ENCODE measurements around the gene PIK3C2B. TPM values are rescaled to one million over a fixed set of nuclear protein-coding genes. Genes with fewer than 3 reads are reported as not detected.

The PIK3C2B gene
- total RNA-seq, 4 donors from 2014 or later: 70.7 to 162 (median 94.5) TPM

- Histone ChIP-seq H3K9me3 (no peaks in the 10 kb centered on the region), H3K4me1 (peaks cover 53% of the 10 kb centered on the region), H3K4me3 (no peak overlapping the region), H3K36me3 (no peaks in the 10 kb centered on the region), H3K27ac (peak overlapping the region; percentile 23), H3K27me3 (no peaks in the 10 kb centered on the region)
- 81% methylated on average over 9 of the region's 9 CpGs for WGBS
- TF ChIP-seq POLR2A (IDR thresholded peaks at IDR 0.05) (no peak), CTCF (IDR thresholded peaks at IDR 0.05) (no peak), EP300 (IDR thresholded peaks at IDR 0.05) (no peak), POLR2AphosphoS5 (IDR thresholded peaks at IDR 0.05) (no peak)
- no peak for DNase-seq (ENCODE audit: low spot score in 2 of 2)
These were observed 18.8 kb downstream of the PIK3C2B start for GRCh38 chr1:204475656-204476432.

DNA sequence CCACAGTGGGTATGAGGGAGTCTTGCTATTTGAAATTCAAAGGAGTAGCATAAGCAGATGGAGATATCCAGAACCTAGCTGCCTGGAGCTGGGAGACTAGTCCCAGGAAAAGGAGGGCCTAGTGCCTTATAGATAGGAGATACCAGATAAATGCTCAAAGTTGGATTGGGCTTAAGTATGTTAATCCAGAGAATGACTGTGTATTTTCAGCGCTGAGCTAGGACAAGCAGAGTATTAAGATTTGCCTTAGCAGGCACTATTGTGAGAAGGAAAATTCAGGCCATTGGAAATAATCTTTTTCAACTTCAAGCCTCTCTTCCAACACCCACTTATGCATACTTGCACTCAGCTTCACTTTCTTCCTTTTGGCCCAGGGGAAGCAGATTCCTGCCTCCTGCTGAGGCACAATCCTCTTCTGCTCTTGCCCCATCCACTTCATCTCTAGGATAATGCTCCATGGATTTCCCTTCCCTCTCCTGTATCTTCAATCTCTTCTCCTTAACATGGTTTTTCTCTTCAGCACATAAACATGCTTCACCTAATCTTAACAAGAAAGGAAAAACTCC lies 21.1 kb downstream of the PIK3C2B start:
- TF ChIP-seq CTCF (IDR thresholded peaks at IDR 0.05) (no peak), POLR2A (IDR thresholded peaks at IDR 0.05) (no peak), EP300 (IDR thresholded peaks at IDR 0.05) (no peak), POLR2AphosphoS5 (IDR thresholded peaks at IDR 0.05) (no peak)
- H3K4me3 ChIP-seq: no peak overlapping the region
- H3K9me3 ChIP-seq: no peaks in the 10 kb centered on the region
- WGBS: 74% methylated on average over 1 of the region's 1 CpG
- H3K4me1 ChIP-seq: peaks cover 34% of the 10 kb centered on the region
- H3K27me3 ChIP-seq: no peaks in the 10 kb centered on the region
- no peak overlapping the region for H3K27ac ChIP-seq
- peaks cover 12% of the 10 kb centered on the region for H3K36me3 ChIP-seq
- no peak for DNase-seq (ENCODE audit: low spot score in 2 of 2)

GRCh38 chr1:204472660-204473059 lies 21.9 kb downstream of the PIK3C2B start:
- Histone ChIP-seq H3K27ac (no peak overlapping the region), H3K4me1 (peaks cover 30% of the 10 kb centered on the region), H3K36me3 (peaks cover 16% of the 10 kb centered on the region), H3K4me3 (no peak overlapping the region), H3K9me3 (no peaks in the 10 kb centered on the region), H3K27me3 (no peaks in the 10 kb centered on the region)
- DNase-seq (ENCODE audit: low spot score in 2 of 2): no peak
- TF ChIP-seq POLR2A (IDR thresholded peaks at IDR 0.05): no peak
- TF ChIP-seq POLR2AphosphoS5 (IDR thresholded peaks at IDR 0.05): no peak
- no peak for TF ChIP-seq CTCF (IDR thresholded peaks at IDR 0.05)
- TF ChIP-seq EP300 (IDR thresholded peaks at IDR 0.05): no peak
- 96% methylated on average over 2 of the region's 2 CpGs for WGBS

GRCh38 chr1:204471687-204472086 lies 22.9 kb downstream of the PIK3C2B start:
- H3K9me3 ChIP-seq: no peaks in the 10 kb centered on the region
- 93% methylated on average over 4 of the region's 4 CpGs for WGBS

More at GRCh38 chr1:204471687-204472086, 22.9 kb downstream of the PIK3C2B start:
- H3K4me1 ChIP-seq: peaks cover 28% of the 10 kb centered on the region
- H3K4me3 ChIP-seq: no peak overlapping the region
- no peak overlapping the region for H3K27ac ChIP-seq
- no peak for DNase-seq (ENCODE audit: low spot score in 2 of 2)
- peaks cover 23% of the 10 kb centered on the region for H3K36me3 ChIP-seq
- H3K27me3 ChIP-seq: no peaks in the 10 kb centered on the region
- TF ChIP-seq POLR2A (IDR thresholded peaks at IDR 0.05): no peak
- TF ChIP-seq EP300 (IDR thresholded peaks at IDR 0.05): no peak
- TF ChIP-seq POLR2AphosphoS5 (IDR thresholded peaks at IDR 0.05): no peak
- TF ChIP-seq CTCF (IDR thresholded peaks at IDR 0.05): no peak

Data from suprapubic skin (tissue), 4 donors.